ENCODE data around the gene PSG11.
"Not testable (repeated sequence)": the region's sequence is repeated elsewhere in the genome, so short reads cannot be mapped to it uniquely, and the experiment has no call there.

PSG11 gene

GRCh38 chr19:43026369-43026768 is at the start of gene PSG11:
TSS of gene PSG11 (minus strand) at chr19:43026469. CDS start at chr19:43026372, 97 bp downstream.
- not testable (repeated sequence) for DNase-seq

- not testable (repeated sequence) for DNase-seq
These were observed 36.1 kb upstream of the PSG11 start for GRCh38 chr19:43062418-43062817.

GRCh38 chr19:43061326-43061725 is 35.1 kb upstream of the PSG11 start:
- not testable (repeated sequence) for DNase-seq

- DNase-seq = not testable (repeated sequence)
These were observed 34.0 kb upstream of the PSG11 start for GRCh38 chr19:43060254-43060653.

GRCh38 chr19:43059482-43059881 is 33.2 kb upstream of the PSG11 start:
- DNase-seq = not testable (repeated sequence)

- not testable (repeated sequence) for DNase-seq
These were observed 32.2 kb upstream of the PSG11 start for GRCh38 chr19:43058440-43058839.

- not testable (repeated sequence) for DNase-seq
These were observed 21.7 kb upstream of the PSG11 start for GRCh38 chr19:43047966-43048365.

- not testable (repeated sequence) for DNase-seq
These were observed 20.3 kb upstream of the PSG11 start for GRCh38 chr19:43046578-43046977.

- DNase-seq = not testable (repeated sequence)
These were observed 17.4 kb upstream of the PSG11 start for GRCh38 chr19:43043492-43044180.

- DNase-seq = not testable (repeated sequence)
These were observed 5.4 kb upstream of the PSG11 start for GRCh38 chr19:43031645-43032044.

GRCh38 chr19:43028866-43029265 is 2.6 kb upstream of the PSG11 start:
- DNase-seq = no peak

GRCh38 chr19:43027985-43028384 is 1.7 kb upstream of the PSG11 start:
- not testable (repeated sequence) for DNase-seq

GRCh38 chr19:43027061-43027460 is 792 bp upstream of the PSG11 start:
- DNase-seq = not testable (repeated sequence)

GRCh38 chr19:43022098-43022497 is 4.2 kb downstream of the PSG11 start:
- not testable (repeated sequence) for DNase-seq

GRCh38 chr19:43021629-43022028 is 4.6 kb downstream of the PSG11 start:
- not testable (repeated sequence) for DNase-seq

- not testable (repeated sequence) for DNase-seq
These were observed 6.7 kb downstream of the PSG11 start for GRCh38 chr19:43019588-43019987.

- not testable (repeated sequence) for DNase-seq
These were observed 20.4 kb downstream of the PSG11 start for GRCh38 chr19:43005841-43006240.

- DNase-seq = not testable (repeated sequence)
These were observed 21.4 kb downstream of the PSG11 start for GRCh38 chr19:43004846-43005245.

GRCh38 chr19:43003634-43004033 is 22.6 kb downstream of the PSG11 start:
- DNase-seq = not testable (repeated sequence)

- not testable (repeated sequence) for DNase-seq
These were observed 23.3 kb downstream of the PSG11 start for GRCh38 chr19:43002948-43003347.

GRCh38 chr19:42996161-42996560 is 30.1 kb downstream of the PSG11 start:
- DNase-seq = not testable (repeated sequence)

GRCh38 chr19:42992029-42992604 is 34.2 kb downstream of the PSG11 start:
- not testable (repeated sequence) for DNase-seq

GRCh38 chr19:42989851-42990250 is 36.4 kb downstream of the PSG11 start:
- DNase-seq = no peak

GRCh38 chr19:42989186-42989585 is 37.1 kb downstream of the PSG11 start:
- DNase-seq = not testable (repeated sequence)

All from activated T-cell treated with anti-CD3 and anti-CD28 coated beads, Interleukin-2, amount 50 U/mL, for 1 hour (primary cell).